AG04449 (cell line): Measurements from ENCODE around the gene CACNA1I.

ENCODE experiments used
- CTCF ChIA-PET: fragments of 350-600 bp; formaldehyde crosslinking; extraction: SDS; loops from one replicate; lab custom pipeline; 2021; ENCODE audit warnings: antibody characterized with exemption; lab: Yijun Ruan, JAX
- POLR2A ChIA-PET: fragments of 400-600, 350-600 bp; formaldehyde crosslinking; extraction: SDS; loops from one replicate; lab custom pipeline; 2020; ENCODE audit warnings: antibody characterized with exemption, inconsistent platforms; lab: Yijun Ruan, JAX
- DNase-seq: peaks from one replicate; pipeline ENCODE4 v3.0.0-alpha.2; 2010; ENCODE audit warnings: low read depth, low spot score
- H3K4me3 ChIP-seq: 2 replicates; pipeline ENCODE4 v1.5.1; 2011; ENCODE audit warnings: low read depth, mild to moderate bottlenecking, control low read depth, low read length
- CTCF ChIP-seq: IDR thresholded peaks from one replicate; pipeline ENCODE4 v1.5.1; 2011; ENCODE audit warnings: mild to moderate bottlenecking, moderate library complexity, low read length, control low read depth, inconsistent platforms; ENCODE audit not compliant: insufficient read depth; ENCODE audit errors: missing control alignments

The CACNA1I gene

GRCh38 chr22:39686178-39686620 lies 115.6 kb downstream of the CACNA1I start:
- no peak overlapping the region for H3K4me3 ChIP-seq
- CTCF ChIA-PET = no interaction called here
- DNase-seq = no peak
- no peak for TF ChIP-seq CTCF
- POLR2A ChIA-PET = no interaction called here

GRCh38 chr22:39686776-39687525 lies 116.4 kb downstream of the CACNA1I start:
- CTCF ChIA-PET = no interaction called here
- no peak for TF ChIP-seq CTCF
- no peak for DNase-seq
- POLR2A ChIA-PET = no interaction called here
- no peak overlapping the region for H3K4me3 ChIP-seq

GRCh38 chr22:39688186-39688785 lies 117.7 kb downstream of the CACNA1I start:
- CTCF ChIA-PET = interaction anchor here (1.6 kb wide), 1 partner anchor 336 kb away, joined by 6 read pairs; no protein-coding TSS in a partner anchor
- POLR2A ChIA-PET = no interaction called here
- H3K4me3 ChIP-seq = no peak overlapping the region
- no peak for DNase-seq
- no peak for TF ChIP-seq CTCF

GRCh38 chr22:39689421-39689820 lies 118.9 kb downstream of the CACNA1I start:
- POLR2A ChIA-PET = no interaction called here
- CTCF ChIA-PET = interaction anchor here (1.0 to 1.6 kb wide), 2 partner anchors 12 to 335 kb away, joined by 3 to 6 read pairs; no protein-coding TSS in a partner anchor
- H3K4me3 ChIP-seq = no peak overlapping the region
- no peak for TF ChIP-seq CTCF
- DNase-seq = no peak

- no peak for TF ChIP-seq CTCF
- ChIA-PET POLR2A (no interaction called here), CTCF (no interaction called here)
- DNase-seq = no peak
- no peak overlapping the region for H3K4me3 ChIP-seq
Observed at GRCh38 chr22:39690881-39691605, 120.5 kb downstream of the CACNA1I start.

- DNase-seq = no peak
- TF ChIP-seq CTCF = no peak
- no peak overlapping the region for H3K4me3 ChIP-seq
- ChIA-PET CTCF (no interaction called here), POLR2A (no interaction called here)
Observed at GRCh38 chr22:39693943-39694500, 123.5 kb downstream of the CACNA1I start.
